Left renal cortex interstitium (tissue), 4 donors: Measurements from ENCODE around the gene HS3ST1. TPM values are rescaled to one million over a fixed set of nuclear protein-coding genes. Genes with fewer than 3 reads are reported as not detected.

Experiments
- DNase-seq, 4 donors: peaks; one replicate each; pipeline ENCODE4 v3.0.0-alpha.2; 2013; ENCODE audit warnings: low read depth in 4 of 4, low spot score in 2 of 4, missing footprints in 1 of 4
- polyA plus RNA-seq, 4 donors: library from polyadenylated mRNA; unstranded; fragments of 120-200 nt; gene quantifications; one replicate each; pipeline ENCODE4 v1.2.1, GENCODE V29; 2013; ENCODE audit not compliant: insufficient read length in 4 of 4

The HS3ST1 gene
- 1 to 10 TPM in 3 of 4 donors, under 1 TPM in 1; 0.92 to 2.3 (median 1.6) TPM for polyA plus RNA-seq

- no peak for DNase-seq
Measured at GRCh38 chr4:11428231-11428898, at the start of gene HS3ST1. HS3ST1 (minus strand) TSS chr4:11428894; CDS start chr4:11400005, 28,889 bp downstream.

GRCh38 chr4:11475871-11476270 is 47.2 kb upstream of the HS3ST1 start:
- no peak for DNase-seq

- no peak for DNase-seq
Measured at GRCh38 chr4:11474146-11474545, 45.5 kb upstream of the HS3ST1 start.

- DNase-seq, result no peak
Measured at GRCh38 chr4:11472535-11472934, 43.8 kb upstream of the HS3ST1 start.

GRCh38 chr4:11471618-11472017 is 42.9 kb upstream of the HS3ST1 start:
- no peak for DNase-seq

- no peak for DNase-seq
Measured at GRCh38 chr4:11471046-11471441, 42.4 kb upstream of the HS3ST1 start.

- DNase-seq, result no peak
Measured at GRCh38 chr4:11470438-11471045, 41.8 kb upstream of the HS3ST1 start.

- DNase-seq, result no peak
Measured at GRCh38 chr4:11469650-11470437, 41.1 kb upstream of the HS3ST1 start.

GRCh38 chr4:11468901-11469300 is 40.2 kb upstream of the HS3ST1 start:
- no peak for DNase-seq

- no peak for DNase-seq
Measured at GRCh38 chr4:11467931-11468330, 39.2 kb upstream of the HS3ST1 start.

GRCh38 chr4:11463707-11464106 is 35.0 kb upstream of the HS3ST1 start:
- DNase-seq, result no peak

GRCh38 chr4:11456401-11456800 is 27.7 kb upstream of the HS3ST1 start:
- no peak for DNase-seq

- DNase-seq, result no peak
Measured at GRCh38 chr4:11455201-11455835, 26.6 kb upstream of the HS3ST1 start.

- no peak for DNase-seq
Measured at GRCh38 chr4:11451716-11452115, 23.0 kb upstream of the HS3ST1 start.

- no peak for DNase-seq
Measured at GRCh38 chr4:11446155-11446811, 17.6 kb upstream of the HS3ST1 start.

- DNase-seq, result no peak
Measured at GRCh38 chr4:11441194-11441556, 12.5 kb upstream of the HS3ST1 start.

GRCh38 chr4:11440481-11441193 is 11.9 kb upstream of the HS3ST1 start:
- DNase-seq, result no peak

- no peak for DNase-seq
Measured at GRCh38 chr4:11439836-11440235, 11.1 kb upstream of the HS3ST1 start.

- no peak for DNase-seq
Measured at GRCh38 chr4:11438647-11439046, 10.0 kb upstream of the HS3ST1 start.

- no peak for DNase-seq
Measured at GRCh38 chr4:11436673-11437072, 8.0 kb upstream of the HS3ST1 start.
